PFSK-1 (cell line): ENCODE measurements around the gene C19orf12.

Experiments used
- FOXP2 ChIP-seq: optimal IDR thresholded peaks from 2 replicates; pipeline ENCODE3; 2011; ENCODE audit warnings: borderline replicate concordance, control low read depth, inconsistent platforms; ENCODE audit not compliant: insufficient read depth; ENCODE audit errors: extremely low read length, extremely low read depth
- POLR2AphosphoS5 ChIP-seq: IDR thresholded peaks from 2 replicates; pipeline ENCODE4 v1.6.1; 2012; ENCODE audit warnings: low read depth, mild to moderate bottlenecking, control low read depth, low read length, moderate library complexity
- REST ChIP-seq, 2 experiments: IDR thresholded peaks; 2 replicates each; pipeline versions ENCODE4 v1.6.1 to v1.8.0; 2011 to 2012; ENCODE audit warnings: low read depth in 2 of 2, low read length in 2 of 2, control low read depth in 1 of 2, inconsistent platforms in 1 of 2, mild to moderate bottlenecking in 1 of 2, moderate library complexity in 1 of 2; ENCODE audit not compliant: insufficient read depth in 1 of 2

DNA sequence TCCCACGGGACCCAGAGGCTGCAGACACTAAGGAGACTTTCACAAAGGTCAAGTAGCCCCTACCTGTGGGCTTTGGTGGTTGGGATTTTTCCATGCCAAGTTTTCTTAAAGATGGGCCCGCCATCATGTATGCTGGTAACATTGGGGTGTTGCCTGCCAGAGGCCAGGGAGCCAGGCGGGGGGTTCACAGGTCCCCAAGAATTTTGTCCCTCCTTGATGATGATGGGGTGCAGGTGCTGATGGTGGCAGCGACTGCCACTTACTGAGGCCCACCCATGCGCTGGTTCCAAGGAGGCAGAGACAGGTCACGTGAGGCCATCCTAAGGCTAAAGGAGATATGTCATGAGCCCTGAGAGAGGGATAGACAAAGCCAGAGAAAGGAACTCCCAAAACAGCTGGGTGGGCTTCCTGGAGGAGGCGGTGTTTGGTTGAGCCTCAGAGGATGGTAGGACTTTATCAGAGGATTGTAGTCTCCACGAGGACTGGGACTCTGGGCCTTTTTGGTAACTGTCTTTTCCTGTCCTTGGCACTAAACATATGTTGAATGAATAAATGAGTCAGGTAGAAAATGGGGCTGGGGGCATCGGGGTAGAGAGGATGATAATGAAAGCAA is 35.4 kb downstream of the C19orf12 start:
- TF ChIP-seq POLR2AphosphoS5 (no peak), FOXP2 (no peak), REST (IDR thresholded peaks at IDR 0.05; ENCODE audit: insufficient read depth in 1 of 2, low read depth in 2 of 2, low read length in 2 of 2) (no peak)
